ENCODE measurements around the gene ERBB4.

DNA sequence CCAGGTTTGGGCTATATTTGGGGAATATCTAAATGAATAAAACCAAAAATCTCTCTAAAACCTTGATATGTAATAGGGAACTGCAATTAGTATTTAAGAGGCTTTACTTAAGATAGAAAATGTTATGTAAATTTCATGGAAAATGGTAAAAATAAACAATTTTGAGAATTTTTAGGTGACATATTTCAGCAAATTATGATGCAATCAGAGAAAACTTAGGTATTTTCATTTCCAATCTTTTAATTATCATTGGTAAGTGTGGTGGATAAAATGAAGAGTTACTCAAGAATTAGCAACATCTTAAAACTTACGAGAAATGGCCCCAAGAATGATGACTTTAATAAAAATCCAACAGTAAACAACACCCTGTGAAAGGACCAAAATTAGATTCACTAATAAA is 571.4 kb downstream of the ERBB4 start:
- TF ChIP-seq, protein P1, sequence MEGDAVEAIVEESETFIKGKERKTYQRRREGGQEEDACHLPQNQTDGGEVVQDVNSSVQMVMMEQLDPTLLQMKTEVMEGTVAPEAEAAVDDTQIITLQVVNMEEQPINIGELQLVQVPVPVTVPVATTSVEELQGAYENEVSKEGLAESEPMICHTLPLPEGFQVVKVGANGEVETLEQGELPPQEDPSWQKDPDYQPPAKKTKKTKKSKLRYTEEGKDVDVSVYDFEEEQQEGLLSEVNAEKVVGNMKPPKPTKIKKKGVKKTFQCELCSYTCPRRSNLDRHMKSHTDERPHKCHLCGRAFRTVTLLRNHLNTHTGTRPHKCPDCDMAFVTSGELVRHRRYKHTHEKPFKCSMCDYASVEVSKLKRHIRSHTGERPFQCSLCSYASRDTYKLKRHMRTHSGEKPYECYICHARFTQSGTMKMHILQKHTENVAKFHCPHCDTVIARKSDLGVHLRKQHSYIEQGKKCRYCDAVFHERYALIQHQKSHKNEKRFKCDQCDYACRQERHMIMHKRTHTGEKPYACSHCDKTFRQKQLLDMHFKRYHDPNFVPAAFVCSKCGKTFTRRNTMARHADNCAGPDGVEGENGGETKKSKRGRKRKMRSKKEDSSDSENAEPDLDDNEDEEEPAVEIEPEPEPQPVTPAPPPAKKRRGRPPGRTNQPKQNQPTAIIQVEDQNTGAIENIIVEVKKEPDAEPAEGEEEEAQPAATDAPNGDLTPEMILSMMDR (IDR thresholded peaks at IDR 0.05): no peak
- TF ChIP-seq POLR2AphosphoS5 (IDR thresholded peaks at IDR 0.05) (no peak), POLR2A (IDR thresholded peaks at IDR 0.05) (no peak), EP300 (IDR thresholded peaks at IDR 0.05) (no peak)
